Measurements from ENCODE around the gene C1QBP.
A peak's percentile ranks its signal among the peaks of the same experiment; 100 is the strongest.
"Not testable (repeated sequence)": the region's sequence is repeated elsewhere in the genome, so short reads cannot be mapped to it uniquely, and the experiment has no call there.

Gene C1QBP

DNA sequence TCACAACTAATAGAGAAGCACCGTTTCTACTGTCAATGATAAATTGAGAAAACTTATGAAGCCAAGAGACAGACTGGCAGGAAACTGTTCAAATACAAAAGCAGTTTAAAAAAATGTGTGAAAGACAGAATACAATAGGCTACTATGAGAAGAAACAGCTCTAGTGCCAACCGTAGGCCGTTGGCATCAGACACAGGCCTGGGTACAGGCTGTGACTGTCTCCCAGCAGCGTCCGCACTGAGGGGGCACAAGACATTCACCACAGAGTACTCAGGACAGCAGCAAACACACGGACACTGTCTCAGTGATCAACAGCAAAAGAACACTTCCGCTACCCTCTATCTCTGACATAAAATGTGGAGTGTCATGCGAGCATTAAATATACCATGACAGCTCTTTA lies 7.8 kb upstream of the C1QBP start:
- no peak for DNase-seq (ENCODE audit: low spot score)
- H3K27ac ChIP-seq: no peak overlapping the region

DNA sequence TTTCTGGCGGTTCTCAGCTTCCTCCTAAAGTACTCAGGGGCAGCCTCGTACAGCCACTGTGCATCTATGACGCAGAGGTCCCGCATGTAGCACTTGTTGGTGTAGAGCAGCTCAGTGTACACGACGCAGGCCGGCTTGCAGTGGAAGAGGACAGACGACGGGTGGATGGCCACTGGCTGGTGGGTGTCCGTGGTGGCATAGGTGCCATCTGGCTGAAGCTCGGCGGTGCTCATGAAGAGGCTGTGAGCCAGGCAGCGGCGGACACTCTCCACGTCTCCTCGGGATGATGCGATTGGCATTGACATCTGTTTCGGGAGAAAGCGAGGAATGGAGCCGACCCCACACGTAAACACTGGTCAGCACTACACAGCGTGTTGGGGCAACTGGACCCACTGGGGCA lies 5.3 kb upstream of the C1QBP start:
- DNase-seq (ENCODE audit: low spot score): no peak
- TF ChIP-seq, protein P1, sequence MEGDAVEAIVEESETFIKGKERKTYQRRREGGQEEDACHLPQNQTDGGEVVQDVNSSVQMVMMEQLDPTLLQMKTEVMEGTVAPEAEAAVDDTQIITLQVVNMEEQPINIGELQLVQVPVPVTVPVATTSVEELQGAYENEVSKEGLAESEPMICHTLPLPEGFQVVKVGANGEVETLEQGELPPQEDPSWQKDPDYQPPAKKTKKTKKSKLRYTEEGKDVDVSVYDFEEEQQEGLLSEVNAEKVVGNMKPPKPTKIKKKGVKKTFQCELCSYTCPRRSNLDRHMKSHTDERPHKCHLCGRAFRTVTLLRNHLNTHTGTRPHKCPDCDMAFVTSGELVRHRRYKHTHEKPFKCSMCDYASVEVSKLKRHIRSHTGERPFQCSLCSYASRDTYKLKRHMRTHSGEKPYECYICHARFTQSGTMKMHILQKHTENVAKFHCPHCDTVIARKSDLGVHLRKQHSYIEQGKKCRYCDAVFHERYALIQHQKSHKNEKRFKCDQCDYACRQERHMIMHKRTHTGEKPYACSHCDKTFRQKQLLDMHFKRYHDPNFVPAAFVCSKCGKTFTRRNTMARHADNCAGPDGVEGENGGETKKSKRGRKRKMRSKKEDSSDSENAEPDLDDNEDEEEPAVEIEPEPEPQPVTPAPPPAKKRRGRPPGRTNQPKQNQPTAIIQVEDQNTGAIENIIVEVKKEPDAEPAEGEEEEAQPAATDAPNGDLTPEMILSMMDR (IDR thresholded peaks at IDR 0.05): no peak
- H3K27ac ChIP-seq: no peak overlapping the region
- no peak overlapping the region for H3K4me3 ChIP-seq

More for the DNA sequence above, 7.8 kb upstream of the C1QBP start:
- TF ChIP-seq, protein P1 (IDR thresholded peaks at IDR 0.05): no peak
- H3K4me3 ChIP-seq: no peak overlapping the region

DNA sequence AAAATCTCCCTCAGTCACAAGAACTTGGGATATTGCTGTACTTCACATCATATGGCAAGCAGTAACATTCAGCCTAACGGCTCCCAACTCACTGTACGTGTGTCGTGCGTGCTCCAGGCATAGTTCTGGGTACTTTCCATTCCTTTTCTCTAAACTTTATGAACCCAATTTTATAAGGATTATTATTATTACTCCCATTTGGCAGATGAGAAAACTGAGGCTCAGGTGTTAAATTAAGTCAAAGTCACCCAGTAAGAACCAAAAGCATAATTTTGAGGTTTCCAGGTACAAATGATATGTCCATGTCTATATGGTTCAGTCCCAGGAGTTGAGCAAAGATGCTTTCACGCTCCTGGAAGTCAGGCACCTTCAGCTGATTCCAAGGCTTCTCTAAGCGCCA lies 4.8 kb upstream of the C1QBP start:
- TF ChIP-seq, protein P1 (IDR thresholded peaks at IDR 0.05): no peak
- Histone ChIP-seq H3K4me3 (no peak overlapping the region), H3K27ac (no peak overlapping the region)
- DNase-seq (ENCODE audit: low spot score): no peak

DNA sequence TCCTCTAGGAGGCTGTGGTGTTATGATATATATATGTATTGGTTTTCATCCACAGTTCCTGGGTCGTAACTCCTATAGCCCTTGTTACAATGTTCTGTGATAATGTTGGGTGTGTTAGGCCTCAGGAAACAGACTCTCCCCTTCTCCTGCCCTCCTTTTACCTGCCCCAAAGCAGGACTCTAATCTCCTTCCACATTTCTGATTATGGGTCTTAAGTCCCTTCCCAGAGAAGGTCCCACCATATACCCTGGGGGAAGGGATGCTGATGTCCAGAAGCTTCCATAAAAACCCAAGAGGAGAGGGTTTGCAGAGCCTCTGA lies 450 bp upstream of the C1QBP start:
- Histone ChIP-seq H3K27ac (peak overlapping the region; percentile 62 to 75), H3K4me3 (peak overlapping the region; percentile 85)
- no peak for DNase-seq (ENCODE audit: low spot score)
- TF ChIP-seq, protein P1 (IDR thresholded peaks at IDR 0.05): no peak

DNA sequence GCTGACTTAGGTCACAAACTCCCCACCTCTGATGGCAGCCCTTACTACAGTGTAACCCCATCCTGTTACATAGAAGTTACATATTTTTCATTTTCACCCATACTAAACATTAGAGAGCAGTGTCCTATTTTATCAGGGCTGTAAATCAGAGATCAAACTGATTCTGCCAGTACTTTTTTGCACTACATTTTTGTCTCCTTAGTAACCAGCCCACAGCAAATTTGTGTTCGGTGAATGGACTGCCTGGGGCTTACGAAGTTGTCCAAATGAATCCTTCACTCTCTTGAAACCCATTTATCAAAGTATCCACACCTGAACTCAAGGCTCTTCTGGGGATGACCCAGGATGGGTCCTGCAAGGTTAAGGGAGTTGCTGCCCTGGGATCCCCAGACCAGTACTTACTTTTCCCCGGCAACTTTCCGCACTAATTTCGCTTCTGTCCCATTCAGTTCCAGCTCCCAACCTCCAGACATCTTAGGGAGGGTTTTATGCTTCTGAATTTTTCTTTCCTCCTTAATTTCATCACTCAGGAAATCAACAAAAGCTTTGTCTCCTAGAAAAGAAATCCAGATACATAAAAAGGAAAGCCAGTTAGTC lies 1.1 kb downstream of the C1QBP start:
- DNase-seq (ENCODE audit: low spot score): no peak
- TF ChIP-seq, protein P1 (IDR thresholded peaks at IDR 0.05): no peak
- Histone ChIP-seq H3K4me3 (peak overlapping the region; percentile 85), H3K27ac (no peak overlapping the region)

DNA sequence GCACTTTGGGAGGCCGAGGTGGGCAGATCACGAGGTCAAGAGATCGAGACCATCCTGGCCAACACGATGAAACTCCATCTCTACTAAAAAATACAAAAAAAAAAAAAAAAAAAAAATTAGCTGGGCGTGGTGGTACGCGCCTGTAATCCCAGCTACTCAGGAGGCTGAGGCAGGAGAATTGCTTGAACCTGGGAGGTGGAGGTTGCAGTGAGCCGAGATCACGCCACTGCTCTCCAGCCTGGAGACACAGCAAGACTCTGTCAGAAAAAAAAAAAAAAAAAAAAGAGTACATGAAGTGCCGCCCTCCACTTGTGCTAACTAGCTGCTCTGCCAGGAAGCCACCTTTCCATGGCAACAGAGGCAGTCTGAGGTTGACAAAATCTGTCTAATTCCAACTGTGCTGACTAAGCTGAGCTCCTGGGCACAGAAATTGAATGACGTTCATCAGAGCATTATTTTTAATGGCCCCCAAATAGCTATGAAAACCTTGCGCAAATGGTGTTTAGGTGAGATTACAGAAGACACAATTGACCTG lies 3.1 kb downstream of the C1QBP start:
- H3K27ac ChIP-seq; DNase-seq (ENCODE audit: low spot score): not testable (repeated sequence)

DNA sequence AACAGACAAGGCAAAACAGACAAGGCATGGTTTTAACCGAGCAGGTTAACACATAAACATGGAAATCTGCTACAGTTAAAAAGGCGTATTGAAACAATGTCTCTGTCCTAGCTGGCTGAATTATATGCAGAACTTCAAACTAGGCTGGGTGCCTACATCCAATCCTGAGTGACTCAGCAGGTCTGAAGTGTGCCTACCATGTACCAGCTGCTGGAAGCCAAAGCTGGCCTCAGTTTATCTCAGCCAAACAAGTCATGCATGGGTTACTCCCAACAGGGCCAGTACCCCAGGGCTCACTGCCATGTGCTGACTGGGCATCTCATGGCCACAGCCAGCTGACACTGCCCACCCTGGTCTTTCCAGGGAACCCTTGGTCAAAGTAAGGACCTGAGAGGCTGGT lies 4.0 kb downstream of the C1QBP start:
- no peak for DNase-seq (ENCODE audit: low spot score)
- Histone ChIP-seq H3K27ac (no peak overlapping the region), H3K4me3 (no peak overlapping the region)
- TF ChIP-seq, protein P1 (IDR thresholded peaks at IDR 0.05): no peak

More for the DNA sequence above, 3.1 kb downstream of the C1QBP start:
- not testable (repeated sequence) for H3K4me3 ChIP-seq

All from coronary artery (tissue), 2 donors.